Astrocyte (in vitro differentiated cells and primary cell): ENCODE measurements around the gene ABCC4.

Experiments used
- EZH2 ChIP-seq: IDR thresholded peaks from 2 replicates; pipeline ENCODE4 v1.6.1; 2012; ENCODE audit warnings: mild to moderate bottlenecking, low read length, inconsistent platforms; ENCODE audit not compliant: insufficient read depth
- TF ChIP-seq, protein P1 (sequence below): IDR thresholded peaks from 2 replicates; pipeline ENCODE4 v1.5.1; 2011; ENCODE audit warnings: low read depth, mild to moderate bottlenecking, inconsistent platforms, low read length, moderate library complexity; ENCODE audit not compliant: insufficient read depth

GRCh38 chr13:95248953-95249352, 52.3 kb downstream of the ABCC4 start:
- TF ChIP-seq, protein P1, sequence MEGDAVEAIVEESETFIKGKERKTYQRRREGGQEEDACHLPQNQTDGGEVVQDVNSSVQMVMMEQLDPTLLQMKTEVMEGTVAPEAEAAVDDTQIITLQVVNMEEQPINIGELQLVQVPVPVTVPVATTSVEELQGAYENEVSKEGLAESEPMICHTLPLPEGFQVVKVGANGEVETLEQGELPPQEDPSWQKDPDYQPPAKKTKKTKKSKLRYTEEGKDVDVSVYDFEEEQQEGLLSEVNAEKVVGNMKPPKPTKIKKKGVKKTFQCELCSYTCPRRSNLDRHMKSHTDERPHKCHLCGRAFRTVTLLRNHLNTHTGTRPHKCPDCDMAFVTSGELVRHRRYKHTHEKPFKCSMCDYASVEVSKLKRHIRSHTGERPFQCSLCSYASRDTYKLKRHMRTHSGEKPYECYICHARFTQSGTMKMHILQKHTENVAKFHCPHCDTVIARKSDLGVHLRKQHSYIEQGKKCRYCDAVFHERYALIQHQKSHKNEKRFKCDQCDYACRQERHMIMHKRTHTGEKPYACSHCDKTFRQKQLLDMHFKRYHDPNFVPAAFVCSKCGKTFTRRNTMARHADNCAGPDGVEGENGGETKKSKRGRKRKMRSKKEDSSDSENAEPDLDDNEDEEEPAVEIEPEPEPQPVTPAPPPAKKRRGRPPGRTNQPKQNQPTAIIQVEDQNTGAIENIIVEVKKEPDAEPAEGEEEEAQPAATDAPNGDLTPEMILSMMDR, result no peak
- no peak for TF ChIP-seq EZH2
